Renal pelvis (tissue), 4 donors: ENCODE measurements around the gene BMS1. TPM values are rescaled to one million over a fixed set of nuclear protein-coding genes. Genes with fewer than 3 reads are reported as not detected.
"Not testable (repeated sequence)": the region's sequence is repeated elsewhere in the genome, so short reads cannot be mapped to it uniquely, and the experiment has no call there.

Experiments
- DNase-seq: peaks from one replicate; pipeline ENCODE4 v3.0.0-alpha.2; 2013
- polyA plus RNA-seq, 3 donors: library from polyadenylated mRNA; unstranded; fragments of 120-200 nt; gene quantifications; one replicate each; pipeline ENCODE4 v1.2.1, GENCODE V29; 2013; ENCODE audit not compliant: insufficient read length in 3 of 3

Gene BMS1
- polyA plus RNA-seq, 3 donors: 20.8 to 26.3 (median 25.0) TPM

GRCh38 chr10:42781893-42782445, 626 bp upstream of the BMS1 start:
- no peak for DNase-seq

GRCh38 chr10:42783181-42783549, 570 bp downstream of the BMS1 start:
- peak; percentile 10 for DNase-seq

GRCh38 chr10:42785759-42786158, 3.2 kb downstream of the BMS1 start:
- DNase-seq: no peak

- DNase-seq: no peak
Observed at GRCh38 chr10:42790835-42791234, 8.2 kb downstream of the BMS1 start.

- DNase-seq: no peak
Observed at GRCh38 chr10:42795701-42796100, 13.1 kb downstream of the BMS1 start.

- DNase-seq: no peak
Observed at GRCh38 chr10:42801135-42801534, 18.5 kb downstream of the BMS1 start.

- no peak for DNase-seq
Observed at GRCh38 chr10:42802876-42803275, 20.3 kb downstream of the BMS1 start.

GRCh38 chr10:42809676-42810075, 27.1 kb downstream of the BMS1 start:
- no peak for DNase-seq

- no peak for DNase-seq
Observed at GRCh38 chr10:42812028-42812427, 29.4 kb downstream of the BMS1 start.

GRCh38 chr10:42813989-42814687, 31.5 kb downstream of the BMS1 start:
- not testable (repeated sequence) for DNase-seq

GRCh38 chr10:42816334-42816733, 33.7 kb downstream of the BMS1 start:
- DNase-seq: not testable (repeated sequence)

- no peak for DNase-seq
Observed at GRCh38 chr10:42816912-42817311, 34.3 kb downstream of the BMS1 start.

- DNase-seq: not testable (repeated sequence)
Observed at GRCh38 chr10:42817417-42817816, 34.8 kb downstream of the BMS1 start.

GRCh38 chr10:42826759-42827158, 44.2 kb downstream of the BMS1 start:
- not testable (repeated sequence) for DNase-seq

- DNase-seq: no peak
Observed at GRCh38 chr10:42827201-42827600, 44.6 kb downstream of the BMS1 start.

- not testable (repeated sequence) for DNase-seq
Observed at GRCh38 chr10:42828391-42828790, 45.8 kb downstream of the BMS1 start.

- no peak for DNase-seq
Observed at GRCh38 chr10:42830237-42830636, 47.6 kb downstream of the BMS1 start.

GRCh38 chr10:42836096-42836495, 53.5 kb downstream of the BMS1 start:
- DNase-seq: no peak

GRCh38 chr10:42836771-42837468, 54.3 kb downstream of the BMS1 start:
- peak; percentile 15 for DNase-seq

GRCh38 chr10:42844810-42845209, 62.2 kb downstream of the BMS1 start:
- not testable (repeated sequence) for DNase-seq

GRCh38 chr10:42847261-42847660, 64.7 kb downstream of the BMS1 start:
- not testable (repeated sequence) for DNase-seq

- no peak for DNase-seq
Observed at GRCh38 chr10:42850931-42851330, 68.3 kb downstream of the BMS1 start.

GRCh38 chr10:42859256-42859655, 76.7 kb downstream of the BMS1 start:
- no peak for DNase-seq
